NCI-H1417 treated with DMSO at 0.1 percent for 48 hours (cell line): ENCODE data around the gene RAB30.

Source experiments
- DNase-seq: peaks from one replicate; lab custom pipeline; 2025; lab: John Stamatoyannopoulos, UW

The RAB30 gene

DNA sequence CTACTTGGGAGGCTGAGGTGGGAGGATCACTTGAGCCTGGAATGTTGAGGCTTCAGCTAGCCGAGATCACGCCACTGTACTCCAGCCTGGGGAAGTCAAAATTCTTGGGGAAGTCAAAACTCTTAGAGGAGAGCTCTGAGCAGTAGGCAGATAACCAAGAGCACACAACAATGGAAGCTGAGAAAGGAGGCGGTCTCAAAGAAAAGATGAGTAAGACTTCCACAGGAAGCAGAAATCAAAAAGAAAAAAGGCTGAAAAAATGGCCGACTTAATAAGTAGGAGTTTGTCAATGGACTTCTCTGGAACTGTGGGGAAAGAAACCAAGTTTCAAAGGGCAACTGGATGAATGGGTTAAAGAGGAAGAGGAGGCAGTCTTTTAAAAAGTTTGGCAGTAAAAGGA is 32.1 kb downstream of the RAB30 start:
- no peak for DNase-seq

- DNase-seq: no peak
Measured at GRCh38 chr11:83037877-83038276, 33.8 kb downstream of the RAB30 start.

DNA sequence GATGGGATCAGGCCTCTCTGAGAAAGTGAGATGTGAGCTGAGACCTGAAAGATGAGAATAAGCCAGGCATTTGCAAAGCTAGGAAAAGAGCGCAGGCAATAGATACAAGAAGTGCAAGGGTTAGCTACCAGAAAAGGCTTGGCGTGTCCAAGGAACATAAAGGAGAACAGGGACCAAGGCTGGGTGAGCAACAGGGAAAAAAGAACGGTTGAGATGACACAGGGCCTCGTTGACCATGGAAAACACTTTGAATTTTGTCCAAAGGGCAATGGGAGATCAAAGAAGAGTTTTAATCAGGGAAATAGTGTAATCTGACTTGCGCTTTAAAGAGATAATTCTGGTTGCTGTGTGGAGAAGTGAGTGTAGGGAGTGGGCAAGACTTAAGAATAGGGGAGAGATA is 35.0 kb downstream of the RAB30 start:
- DNase-seq: no peak

- no peak for DNase-seq
Measured at GRCh38 chr11:83035070-83035854, 36.4 kb downstream of the RAB30 start.

GRCh38 chr11:83034673-83035014 is 37.1 kb downstream of the RAB30 start:
- no peak for DNase-seq

DNA sequence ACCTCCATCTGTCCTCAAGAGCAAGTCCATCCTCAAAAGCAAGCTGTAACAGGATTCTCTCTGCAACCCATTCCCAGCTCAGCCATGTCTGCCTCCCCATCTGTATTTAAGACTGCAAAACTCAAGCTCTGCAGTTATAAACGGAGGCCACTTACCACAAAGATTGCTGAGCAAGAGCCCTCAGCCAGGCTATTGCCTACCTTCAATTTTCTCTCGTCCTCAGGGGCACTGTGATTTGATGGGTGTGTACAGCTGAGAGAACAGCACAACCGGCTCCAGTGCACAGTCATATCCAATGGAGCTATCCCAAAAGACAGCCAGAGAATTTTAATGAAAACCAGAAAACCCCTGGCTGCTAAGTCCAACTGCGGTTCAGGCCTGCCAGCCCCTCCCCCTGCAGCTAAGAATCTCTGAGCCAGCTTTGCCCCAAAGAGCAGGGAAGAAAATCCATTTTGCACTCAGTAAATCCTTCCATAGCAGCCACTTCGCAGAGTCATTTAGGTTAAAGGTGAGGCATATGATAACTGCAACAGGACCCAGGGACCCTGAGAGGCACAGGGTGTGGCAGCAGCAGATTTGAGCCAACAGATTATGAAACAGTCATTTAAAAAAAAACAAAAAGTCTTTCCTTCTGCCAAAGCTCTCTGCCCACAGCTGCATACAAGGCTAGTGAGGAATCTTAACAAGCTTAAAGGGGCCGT is 37.6 kb downstream of the RAB30 start:
- DNase-seq: no peak

GRCh38 chr11:83033371-83033770 is 38.3 kb downstream of the RAB30 start:
- no peak for DNase-seq

DNA sequence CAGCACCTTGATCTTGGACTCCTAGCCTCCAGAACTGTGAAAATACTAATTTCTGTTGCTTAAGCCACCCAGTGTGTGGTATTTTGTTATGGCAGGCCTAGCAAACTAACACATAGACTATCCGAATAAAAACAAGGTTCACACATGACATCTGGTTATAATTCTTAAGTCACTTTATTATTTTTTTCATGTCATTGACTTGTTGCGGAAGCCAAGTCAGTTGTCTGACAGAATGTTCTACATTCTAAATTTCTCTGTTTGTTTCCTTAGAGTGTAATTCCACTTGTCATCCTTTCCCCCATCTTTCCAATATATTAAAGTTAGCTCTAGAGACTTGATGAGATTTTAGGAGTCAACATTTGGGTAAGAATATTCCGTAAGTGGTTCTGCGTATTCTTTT is 40.6 kb downstream of the RAB30 start:
- no peak for DNase-seq

DNA sequence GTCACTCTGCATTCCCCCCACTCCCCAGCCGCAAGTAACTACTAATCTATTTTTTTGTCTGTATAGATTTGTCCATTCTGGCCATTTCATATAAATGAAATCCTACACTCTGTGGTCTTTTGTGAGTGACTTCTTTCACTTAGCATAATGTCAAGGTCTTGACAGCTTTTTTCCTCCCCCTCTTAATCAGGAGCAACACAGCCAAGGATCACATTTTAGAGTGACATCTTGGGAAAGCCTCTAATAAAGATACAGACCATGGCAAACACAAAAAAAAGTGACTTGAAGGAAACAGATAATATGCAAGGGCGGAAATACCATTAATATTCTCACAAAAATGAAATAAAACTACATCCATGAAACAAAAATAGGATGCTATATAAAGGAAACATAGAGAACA is 43.9 kb downstream of the RAB30 start:
- no peak for DNase-seq

- DNase-seq: no peak
Measured at GRCh38 chr11:83027289-83027688, 44.4 kb downstream of the RAB30 start.

GRCh38 chr11:83026229-83026628 is 45.5 kb downstream of the RAB30 start:
- DNase-seq: no peak

DNA sequence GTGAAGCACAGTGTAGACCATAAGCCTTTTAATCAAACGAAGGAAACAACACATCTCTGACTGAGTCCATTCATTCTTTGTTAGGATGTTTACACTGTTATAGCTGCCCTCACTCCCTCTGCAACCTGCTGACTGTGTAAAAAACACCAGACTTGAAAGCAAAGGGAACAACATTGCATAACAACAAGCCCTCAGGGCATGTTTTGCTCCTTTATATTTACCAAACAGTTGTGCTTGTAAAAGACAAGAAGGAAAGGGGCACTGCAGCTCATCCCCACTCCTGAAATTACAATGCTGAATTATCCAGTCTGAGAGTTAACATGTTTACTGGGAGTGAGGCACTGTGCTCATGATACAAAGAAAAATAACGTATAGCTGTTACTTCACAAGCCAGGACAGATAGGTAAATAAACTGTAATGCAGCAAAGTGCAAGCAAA is 46.4 kb downstream of the RAB30 start:
- DNase-seq: peak; percentile 68

GRCh38 chr11:83024270-83024854 is 47.3 kb downstream of the RAB30 start:
- no peak for DNase-seq

GRCh38 chr11:83023410-83023809 is 48.3 kb downstream of the RAB30 start:
- DNase-seq: no peak

- DNase-seq: no peak
Measured at GRCh38 chr11:83021780-83022125, 49.9 kb downstream of the RAB30 start.

DNA sequence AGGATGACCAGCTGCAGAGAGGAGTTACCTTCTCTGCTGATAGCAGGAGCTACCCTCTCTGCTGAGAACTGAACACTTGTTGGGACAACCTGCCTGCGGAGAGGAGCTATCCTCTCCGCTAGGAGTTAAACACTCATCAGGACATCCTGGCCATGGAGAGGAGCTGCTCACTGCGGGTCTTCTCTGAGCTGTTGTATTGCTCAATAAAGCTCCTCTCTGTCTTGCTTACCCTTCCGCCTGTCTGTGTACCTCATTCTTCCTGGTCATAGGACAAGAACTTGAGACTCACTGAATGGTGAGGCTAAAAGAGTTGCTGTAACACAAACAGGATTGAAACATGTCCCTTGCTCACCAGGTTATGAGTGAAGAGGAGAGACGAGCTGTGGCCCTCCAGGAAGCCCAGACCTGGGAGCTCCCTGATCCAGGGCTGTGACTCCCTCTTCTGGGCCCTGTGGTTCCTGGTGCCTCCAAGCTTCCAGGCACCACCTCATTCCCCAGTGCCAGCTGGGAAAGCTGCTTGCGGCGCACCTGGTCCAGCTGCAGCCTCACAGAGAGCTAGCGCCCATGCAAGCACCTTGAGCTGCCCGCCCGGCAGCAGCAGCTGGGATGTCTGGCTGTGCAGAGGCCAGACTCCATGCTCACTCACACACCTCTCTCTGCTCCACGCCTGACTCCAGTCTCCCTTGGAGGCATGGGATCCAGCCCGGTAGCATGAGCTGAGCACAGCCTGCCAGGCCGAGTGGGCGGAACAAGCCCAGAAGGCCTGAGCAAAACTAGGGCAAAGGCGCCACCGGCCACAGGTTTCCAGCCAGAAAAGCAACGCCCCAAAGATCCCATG is 50.5 kb downstream of the RAB30 start:
- DNase-seq: no peak

DNA sequence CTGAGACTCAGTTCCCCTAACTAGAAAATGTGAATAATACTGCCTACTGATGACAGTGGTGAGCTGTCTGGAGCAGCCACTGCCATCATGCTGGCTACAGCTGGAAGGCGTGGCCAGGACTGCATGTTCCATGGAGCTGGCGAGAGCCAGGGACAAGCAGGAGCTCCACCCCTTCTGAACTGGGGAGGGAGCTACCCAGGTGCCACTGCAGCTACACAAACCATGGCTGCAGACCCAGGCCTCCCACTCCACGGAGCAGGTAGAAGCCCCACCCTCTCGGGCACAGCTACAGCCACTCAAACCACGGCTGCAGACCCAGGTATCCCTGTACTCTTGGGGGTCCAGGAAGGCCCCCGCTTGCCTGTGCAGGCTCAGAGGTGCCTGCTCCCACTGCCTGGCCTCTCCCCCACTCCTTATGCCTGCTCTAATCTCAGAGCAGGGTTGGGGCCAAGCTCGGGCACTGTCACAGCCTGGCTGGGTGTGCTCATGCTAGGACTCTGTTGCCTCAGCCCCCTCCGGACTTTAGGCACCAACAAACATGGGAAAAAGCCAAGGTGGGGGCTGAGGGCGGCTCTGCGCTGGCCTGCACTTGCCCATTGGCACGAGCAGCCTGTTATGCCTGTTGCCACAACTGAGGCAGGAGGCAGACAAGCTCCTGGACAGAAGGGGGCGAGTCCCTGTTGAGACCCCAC is 51.7 kb downstream of the RAB30 start:
- no peak for DNase-seq

DNA sequence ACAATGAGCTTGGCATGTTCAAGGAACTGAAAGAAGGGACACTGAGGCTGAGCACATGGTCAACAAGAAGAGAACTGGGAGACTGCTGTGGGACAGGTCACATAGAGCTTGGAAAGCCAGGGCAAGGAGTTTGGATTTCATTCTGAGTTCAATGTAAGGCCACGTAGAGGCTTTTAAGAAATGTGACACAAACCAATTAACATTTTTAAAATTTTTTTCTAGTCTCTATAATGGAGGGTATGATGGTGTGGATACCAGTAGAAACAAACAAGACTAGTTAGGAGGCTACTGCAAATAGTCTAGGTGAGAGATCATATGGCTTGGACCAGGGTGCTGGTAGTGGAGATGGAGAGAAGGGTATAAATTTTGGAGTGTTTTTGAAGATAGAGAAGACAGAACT is 56.7 kb downstream of the RAB30 start:
- DNase-seq: no peak

- DNase-seq: no peak
Measured at GRCh38 chr11:83012168-83013067, 59.3 kb downstream of the RAB30 start.

GRCh38 chr11:83011333-83012167 is 60.1 kb downstream of the RAB30 start:
- DNase-seq: no peak
